Embryonic facial prominence (tissue), 1 donor: ENCODE results near the gene NEUROD1.
"Not testable (repeated sequence)": the region's sequence is repeated elsewhere in the genome, so short reads cannot be mapped to it uniquely, and the experiment has no call there.

Experiments
- DNase-seq: peaks from one replicate; pipeline ENCODE4 v3.0.0-alpha.2; 2016; ENCODE audit errors: extremely low spot score

The NEUROD1 gene

DNA sequence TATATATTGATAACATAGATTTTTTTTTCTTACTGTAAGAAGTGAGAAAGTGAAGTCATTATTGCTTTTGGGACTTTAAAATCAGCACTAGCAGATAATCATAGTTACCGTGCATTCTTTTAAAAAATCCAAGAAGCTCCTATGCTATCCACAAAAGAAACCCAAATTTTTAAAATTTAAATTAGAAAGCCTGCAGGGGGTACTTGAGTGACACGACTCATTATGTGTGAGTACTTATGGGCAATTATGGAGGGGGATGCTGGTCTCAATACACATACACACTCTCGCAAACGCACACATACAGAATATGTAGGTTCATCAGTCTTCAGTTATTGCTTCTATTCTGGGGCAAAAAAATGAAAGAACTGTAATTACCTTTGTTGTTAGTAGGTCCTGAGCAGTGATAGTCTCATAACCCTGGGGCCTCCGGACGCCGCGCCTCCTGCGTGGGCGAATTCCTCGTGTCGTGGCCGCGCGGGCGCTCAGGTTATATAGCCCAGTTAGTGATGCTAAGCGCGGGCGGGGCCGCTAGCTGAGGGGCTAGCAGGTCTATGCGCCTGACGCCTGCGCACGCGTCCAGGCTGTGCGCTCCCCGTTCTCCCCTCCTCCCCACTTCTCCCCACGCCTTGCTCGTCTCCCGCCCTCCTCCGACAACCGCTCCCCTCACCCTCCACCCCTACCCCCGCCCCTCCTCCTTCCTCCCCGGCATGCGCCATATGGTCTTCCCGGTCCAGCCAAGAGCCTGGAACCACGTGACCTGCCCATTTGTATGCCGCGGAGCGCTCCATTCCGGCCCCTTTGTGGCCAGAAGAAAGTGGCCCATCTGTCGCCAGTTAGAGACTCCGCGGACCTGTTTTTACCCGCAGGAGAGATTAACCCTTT, at the start of gene NEUROD1:
Gene NEUROD1 (minus strand): TSS at position 463 of the 882 bp plus-strand sequence. CDS start 1,657 bp downstream, outside the sequence.
- no peak for DNase-seq

DNA sequence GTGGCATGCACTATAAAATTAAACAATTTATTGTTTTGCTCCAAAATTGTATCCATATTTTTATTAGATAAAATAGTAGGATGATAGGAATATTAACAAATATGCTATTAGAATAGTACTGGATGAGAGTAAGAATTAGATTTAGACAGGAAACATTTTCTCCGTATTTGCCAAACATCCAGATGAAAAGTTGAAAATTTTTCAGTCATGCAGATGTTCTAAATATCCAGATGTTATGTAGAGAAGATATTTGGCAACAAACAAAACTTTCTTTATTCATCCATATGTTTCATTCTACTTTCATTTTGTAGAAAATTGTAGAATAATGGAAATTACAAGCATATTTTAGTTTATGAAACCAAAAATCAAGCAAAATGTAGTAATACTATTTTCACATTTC, 45.2 kb upstream of the NEUROD1 start:
- DNase-seq, result no peak

DNA sequence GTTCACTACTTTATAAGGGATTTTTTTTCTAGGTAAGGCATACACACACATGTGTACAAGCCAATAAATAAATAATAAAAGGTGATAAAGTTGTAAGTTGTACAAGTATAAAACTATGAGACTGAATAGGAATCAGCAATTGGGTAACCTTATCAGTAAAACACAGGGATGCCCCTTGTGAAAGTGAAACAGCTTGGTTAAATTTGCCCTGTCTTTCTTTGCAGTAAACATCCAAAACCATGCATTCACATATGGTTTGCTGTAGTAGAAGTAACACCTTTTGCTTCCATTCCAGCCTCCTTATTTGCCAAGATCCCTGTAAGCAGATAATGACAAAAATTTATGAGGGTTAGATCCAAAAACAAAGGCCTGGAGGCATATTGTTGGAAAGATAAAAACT, 44.3 kb upstream of the NEUROD1 start:
- no peak for DNase-seq

DNA sequence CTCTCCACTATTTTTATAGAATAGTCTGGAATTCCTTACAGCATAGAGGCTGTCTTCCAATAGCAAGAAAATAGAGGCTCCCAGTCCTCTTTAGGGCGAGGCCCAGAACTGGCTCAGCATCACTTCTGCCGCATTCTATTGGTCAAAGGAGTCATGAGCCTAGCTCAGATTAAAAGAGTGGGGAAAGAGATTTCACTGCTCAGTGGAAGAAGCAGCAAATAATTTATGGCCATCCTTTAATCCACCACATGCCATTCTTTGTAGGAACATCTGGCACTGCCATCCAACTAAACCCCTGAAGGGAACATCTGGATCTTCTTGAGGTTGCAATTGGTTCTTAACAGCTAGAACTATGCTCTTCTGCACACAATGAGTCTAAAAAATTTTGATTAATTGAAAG, 43.4 kb upstream of the NEUROD1 start:
- DNase-seq, result no peak

DNA sequence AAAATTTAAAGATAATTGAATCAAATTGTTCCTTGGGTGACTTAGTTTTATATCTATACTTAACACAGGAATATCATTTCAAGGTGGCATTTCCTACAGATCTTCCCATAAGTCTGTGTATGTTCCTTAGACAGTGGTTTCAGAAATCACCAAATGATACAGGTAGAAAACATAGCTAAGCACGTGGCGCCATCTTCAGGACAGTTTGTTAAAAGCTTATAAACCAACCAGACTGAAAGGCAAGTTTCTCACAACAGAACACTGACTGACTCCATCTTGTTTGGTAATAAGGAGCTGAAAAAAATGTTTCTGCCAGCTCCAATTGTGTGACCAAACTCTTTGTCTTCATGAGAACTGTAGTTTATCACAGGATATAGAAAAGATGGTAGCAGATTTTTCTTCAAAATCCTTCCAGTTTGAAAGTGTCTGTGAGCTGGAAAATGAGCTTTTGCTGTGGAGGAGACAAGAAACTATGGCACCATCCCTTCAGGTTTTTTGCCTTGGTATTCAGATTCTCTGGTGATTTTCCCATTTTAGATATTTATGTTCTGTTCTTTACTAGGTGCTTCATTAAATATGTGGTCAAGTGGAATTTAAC, 34.8 kb upstream of the NEUROD1 start:
- peak; percentile 45 for DNase-seq

DNA sequence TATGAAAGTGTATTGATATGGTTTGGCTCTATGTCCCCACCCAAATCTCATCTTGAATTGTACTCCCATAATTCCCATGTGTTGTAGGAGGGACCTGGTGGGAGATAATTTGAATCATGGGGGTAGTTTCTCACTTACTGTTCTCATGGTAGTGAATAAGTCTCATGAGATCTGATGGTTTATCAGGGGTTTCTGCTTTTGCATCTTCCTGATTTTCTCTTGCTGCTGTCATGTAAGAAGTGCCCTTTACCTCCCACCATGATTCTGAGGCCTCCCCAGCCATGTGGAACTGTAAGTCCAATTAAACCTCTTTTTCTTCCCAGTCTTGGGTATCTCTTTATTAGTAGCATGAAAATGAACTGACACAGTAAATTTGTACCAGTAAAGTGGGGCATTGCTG, 30.7 kb upstream of the NEUROD1 start:
- DNase-seq, result not testable (repeated sequence)

DNA sequence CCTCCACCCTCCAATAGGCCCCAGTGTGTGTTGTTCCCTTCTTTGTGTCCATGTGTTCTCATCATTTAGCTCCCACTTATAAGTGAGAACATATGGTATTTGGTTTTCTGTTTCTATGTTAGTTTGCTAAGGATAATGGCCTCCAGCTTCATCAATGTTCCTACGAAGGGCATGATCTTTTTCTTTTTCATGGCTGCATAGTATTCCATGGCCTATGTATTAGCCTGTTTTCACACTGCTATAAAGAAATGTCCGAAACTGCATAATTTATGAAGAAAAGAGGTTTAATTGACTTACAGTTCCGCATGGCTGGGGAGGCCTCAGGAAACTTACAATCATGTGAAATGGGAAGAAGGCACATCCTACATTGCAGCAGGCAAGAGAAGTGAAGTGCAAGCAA, 22.2 kb upstream of the NEUROD1 start:
- DNase-seq, result not testable (repeated sequence)

DNA sequence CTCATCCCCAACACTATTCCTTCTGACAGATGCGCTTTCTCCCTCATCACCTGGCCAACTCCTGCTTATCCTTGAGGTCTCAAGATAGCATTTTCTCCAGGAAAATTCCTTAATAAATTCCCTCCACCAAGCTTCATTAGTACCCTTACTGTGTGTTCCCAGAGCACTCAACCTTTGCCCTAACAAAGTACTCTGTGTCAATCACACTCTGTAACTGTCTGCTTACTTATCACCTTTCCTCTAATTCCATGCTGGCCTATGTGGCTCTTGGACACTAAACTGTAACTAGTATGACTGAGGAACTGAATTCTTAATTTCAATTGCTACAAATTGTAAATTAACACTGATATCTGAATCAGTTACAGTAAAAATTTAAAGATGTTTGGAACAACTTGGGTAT, 17.9 kb upstream of the NEUROD1 start:
- no peak for DNase-seq

DNA sequence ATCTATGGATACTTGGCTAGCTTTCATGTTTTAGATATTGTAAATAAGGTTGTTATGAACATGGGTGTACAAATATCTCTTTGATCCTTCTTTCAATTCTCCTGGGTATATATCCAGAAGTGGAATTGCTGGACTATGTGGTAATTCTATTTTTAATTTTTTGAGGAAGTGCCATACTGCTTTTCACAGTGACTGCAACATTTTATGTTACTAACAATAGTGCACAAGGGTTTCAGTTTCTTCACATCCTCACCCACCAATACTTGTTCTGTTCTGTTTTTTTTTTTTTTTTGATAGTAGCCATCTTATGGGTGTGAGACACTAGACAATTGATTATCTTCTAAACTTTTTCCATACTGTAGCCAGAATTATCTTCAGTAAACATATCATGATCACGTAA, 17.3 kb upstream of the NEUROD1 start:
- DNase-seq, result no peak

DNA sequence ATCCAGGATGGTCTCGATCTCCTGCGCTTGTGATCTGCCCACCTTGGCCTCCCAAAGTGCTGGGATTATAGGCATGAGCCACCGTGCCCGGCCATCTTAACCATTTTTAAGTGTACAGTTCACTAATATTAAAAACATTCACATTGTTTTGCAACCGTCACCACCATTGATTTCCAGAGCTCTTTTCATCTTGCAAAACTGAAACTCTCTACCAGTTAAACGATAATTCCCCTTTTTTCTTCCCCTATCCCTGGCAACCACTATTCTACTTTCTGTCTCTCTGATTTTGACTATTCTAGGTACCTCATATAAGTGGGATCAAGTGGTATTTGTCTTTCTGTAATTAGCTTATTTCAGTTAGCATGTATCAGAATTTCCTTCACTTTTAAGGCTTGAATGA, 16.8 kb upstream of the NEUROD1 start:
- no peak for DNase-seq

DNA sequence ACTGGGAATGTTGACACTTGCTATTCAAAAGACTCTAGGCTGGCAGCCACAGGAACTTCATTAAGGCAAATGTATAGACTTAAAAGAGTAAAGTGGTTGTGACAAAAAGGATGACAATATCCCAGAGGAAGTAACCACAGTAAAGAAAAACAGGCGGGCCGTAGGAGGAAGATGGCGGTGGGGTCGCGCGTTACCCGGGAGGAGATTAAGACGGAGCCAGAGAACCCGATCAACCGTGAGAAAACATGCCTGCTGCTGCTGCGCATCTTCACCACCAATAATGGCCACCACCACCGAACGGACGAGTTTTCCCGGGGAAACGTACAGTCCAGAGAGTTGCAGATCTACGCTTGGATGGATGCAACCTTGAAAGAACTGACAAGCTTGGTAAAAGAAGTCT, 14.0 kb upstream of the NEUROD1 start:
- DNase-seq, result no peak

DNA sequence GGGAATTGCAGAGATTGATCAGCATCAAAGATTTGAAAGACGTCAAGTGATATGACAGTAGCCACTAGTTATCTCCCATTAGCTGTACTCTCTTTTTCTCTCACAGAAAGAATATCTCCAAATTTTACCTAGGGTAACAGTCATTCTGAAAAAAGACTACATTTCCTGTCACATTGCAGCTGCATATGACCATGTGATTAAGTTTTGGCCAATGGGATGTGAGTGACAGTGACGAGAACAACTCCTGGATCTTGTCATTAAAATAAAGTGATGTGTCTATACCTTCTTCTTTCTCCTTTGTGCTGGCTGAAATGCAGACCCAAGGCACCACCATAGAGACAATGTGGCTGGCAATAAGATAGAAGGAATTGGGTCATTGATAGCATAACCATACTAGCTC, 10.5 kb upstream of the NEUROD1 start:
- DNase-seq, result no peak

DNA sequence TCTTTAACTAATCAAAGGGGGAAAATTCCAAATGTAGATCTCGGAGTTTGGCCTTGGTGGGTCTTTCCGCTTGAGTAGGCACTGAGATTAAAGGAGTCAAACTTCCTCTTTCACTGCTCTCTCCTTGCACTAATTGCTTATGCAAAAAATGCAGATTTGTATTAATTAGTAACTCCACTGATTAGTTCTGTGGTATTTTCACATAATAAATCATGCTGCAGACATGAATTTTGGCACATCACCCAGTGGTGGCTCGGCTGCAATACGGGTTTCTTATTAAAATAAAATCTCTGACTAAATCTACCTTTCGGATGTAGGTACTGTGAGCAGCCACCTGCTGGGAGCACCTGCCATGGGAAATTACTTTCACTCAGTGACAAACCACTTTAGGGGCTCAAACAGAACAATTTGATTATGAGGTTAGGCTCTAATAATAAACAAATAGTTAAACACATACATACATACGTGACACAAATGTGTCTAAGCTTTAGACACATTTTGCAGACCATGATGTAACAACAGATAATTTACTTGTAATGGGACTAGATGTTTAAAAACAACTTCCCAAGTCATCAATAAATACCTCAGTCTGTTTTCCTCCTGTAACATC, 6.4 kb upstream of the NEUROD1 start:
- DNase-seq, result no peak

DNA sequence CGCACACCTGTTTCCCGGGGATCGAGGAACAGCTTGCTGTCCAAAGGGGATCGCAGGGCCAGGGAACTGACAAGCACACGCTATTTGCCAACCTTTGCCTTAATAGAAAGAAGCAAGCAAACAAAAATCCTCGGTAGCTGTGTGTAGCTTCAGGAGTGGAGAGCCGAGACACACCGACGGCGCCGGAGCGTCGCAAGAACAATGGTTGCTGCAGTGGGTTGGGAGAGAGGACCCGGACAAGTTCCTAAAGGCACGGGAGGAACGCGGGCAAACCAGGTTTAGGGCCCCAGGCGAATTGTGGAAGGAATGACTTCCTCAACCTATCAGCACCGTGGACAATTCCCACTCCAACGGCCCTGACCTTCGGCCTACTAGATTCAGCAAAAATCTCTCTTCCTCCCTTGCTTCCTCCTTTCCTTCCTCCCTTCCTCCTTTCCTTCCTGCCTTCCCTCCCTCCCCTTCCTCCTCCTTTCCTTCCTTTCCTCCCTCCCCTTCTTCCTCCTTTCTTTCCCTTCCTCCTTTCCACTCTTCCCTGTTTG, 4.9 kb upstream of the NEUROD1 start:
- no peak for DNase-seq

DNA sequence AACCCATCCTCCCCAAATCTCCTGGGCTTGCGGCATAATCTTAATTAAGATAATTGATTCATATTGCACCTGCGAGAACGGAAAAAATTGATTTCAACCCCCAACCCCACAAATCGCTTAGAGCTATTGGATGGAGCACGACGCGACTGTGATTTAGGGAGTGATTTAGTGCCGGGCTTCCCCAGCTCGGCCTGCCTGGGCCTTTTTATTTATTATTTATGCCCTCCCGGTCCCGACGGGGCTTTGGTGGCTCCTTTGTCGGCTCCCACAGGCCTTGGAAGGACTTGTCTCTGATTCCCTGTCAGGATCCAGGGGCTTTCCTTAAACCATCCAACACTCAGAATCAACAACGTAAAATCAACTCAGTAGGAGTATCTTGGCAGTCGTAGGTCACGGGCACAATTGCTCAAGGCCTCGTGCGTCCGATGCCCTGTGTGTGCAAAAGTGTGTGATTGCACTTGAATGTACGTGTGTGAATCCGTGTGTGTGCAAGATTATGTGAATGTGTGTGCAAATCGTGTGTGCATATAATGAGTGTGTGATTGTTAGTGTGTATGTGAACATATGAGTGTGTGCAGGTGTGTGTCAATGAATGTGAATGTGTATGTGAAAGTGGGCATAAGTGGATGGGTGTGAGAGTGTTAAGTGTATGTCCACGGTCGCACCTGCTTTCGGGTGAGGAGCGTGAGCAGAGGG, 4.3 kb upstream of the NEUROD1 start:
- no peak for DNase-seq

DNA sequence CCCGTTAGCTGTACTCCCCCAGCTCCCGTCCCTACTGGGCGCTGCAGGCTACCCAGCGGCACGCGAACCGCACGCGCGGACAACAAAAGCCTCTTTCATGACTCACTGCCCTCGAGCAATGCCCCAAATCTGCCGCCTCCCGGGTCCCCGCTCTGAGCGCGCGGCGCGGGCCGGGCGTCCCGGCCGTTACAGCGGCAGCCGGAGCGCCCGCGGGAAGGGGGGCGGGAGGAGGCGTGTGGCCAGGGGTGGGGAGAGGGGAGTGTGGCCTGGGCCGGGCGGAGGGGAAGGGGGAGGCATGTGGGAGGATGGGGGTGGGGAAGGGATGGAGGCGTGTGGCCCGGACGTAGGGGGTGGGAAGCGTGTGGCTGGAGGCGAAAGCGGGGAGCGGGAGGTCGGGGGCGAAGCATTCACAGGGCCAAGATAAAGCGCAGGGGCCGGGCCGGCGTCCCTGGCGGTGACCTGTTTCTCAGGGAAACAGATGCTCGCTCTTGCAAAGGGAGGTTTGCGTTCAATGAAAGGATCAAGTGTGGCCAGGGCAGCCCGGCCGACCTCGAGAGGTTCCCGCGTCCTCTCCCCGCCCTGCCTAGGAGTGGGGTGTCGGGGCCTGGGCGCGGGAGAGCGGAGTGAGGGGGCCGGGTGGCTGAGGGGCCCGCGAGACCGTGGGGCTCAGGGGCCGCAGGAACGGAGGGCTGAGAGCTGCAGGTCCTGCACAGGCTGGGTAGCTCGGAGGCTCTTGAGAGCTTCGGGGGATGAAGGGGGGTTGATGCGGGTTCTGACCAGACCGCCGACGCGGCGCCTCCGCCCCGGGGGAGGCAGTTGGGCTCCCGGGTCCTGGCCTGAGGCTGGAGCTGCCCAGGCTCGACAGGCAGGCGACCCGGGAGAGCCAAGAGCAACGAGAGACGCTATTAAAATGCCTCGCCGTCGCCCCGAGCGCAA, 3.5 kb upstream of the NEUROD1 start:
- no peak for DNase-seq

DNA sequence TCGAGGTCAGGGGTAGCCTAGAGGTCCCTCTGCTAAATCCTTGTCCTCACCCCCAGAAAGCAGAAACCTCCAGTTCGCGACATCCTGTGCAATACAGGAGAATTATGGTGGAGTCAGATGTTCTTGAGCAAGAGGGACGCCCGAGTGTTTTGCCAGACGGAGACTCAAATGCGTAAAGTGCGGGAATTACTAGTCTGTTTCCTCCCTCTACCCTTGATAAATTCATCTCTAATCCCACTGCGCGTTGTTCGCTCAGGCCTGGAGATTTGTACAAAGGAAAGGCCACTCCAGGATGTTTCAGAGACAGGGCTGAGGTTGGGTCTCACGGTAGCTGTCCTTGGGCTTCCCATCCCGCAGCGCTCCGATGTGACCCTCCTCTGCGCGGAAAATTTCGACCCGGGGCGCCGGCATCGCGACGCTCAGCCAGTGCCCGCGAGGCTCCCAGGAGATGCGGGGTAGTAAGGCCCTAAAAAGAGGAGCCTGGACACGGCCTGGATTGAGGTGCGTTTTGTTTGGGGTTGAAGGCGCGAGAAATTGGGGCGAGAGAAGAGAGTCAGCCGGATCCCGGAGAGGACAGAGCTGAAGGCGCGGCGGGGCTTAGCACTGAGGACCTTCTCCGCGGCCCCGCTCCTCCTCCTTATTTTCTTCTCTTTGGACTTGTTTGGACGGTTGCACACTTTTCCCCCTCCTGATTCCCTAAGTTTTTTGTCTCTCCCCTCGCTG, 2.6 kb upstream of the NEUROD1 start:
- DNase-seq, result no peak

DNA sequence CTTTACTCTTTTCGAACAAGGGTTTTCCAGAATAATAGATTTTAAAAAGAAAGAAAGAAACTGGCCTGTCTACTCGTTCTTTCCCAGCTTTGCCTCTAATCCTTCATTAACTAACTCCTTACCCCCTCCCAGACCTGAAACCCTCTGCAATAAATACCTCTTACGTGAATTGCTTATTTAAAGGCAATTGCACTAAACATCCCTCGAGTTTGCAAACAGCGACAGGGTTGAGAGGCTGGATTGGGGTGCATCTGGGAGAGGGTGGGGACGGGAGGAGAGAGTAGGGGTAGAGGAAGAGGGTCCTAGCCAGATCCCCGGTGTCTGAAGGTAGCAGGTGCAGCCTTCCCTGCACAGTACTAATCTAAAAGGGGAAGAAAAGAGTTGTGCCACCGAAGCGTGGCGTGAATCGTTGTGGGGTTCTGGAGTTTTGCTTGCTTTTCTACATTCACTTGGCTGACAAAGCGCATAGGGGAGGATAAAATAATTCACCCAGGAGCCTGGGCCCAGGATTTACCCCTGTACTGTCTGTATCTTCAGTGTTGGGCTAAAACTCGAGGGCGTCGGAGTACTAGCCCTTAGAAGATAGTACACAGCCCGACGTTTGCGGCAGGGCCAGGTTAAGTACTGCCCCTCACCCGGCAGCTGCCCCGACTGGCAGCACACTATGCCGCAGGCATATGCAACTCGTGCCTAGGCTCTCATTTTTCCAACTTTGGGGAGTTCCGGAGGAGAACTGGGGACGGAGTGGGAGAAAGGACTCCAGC, 1.9 kb upstream of the NEUROD1 start:
- DNase-seq, result no peak
